Head of caudate nucleus (tissue), 42 donors: ENCODE measurements around the gene TBX2.
A peak's percentile ranks its signal among the peaks of the same experiment; 100 is the strongest.

Experiments
- DNase-seq, 42 donors: peaks; one replicate each; pipeline versions ENCODE4 v3.0.0 to v3.0.0-alpha.2; 2020 to 2021; ENCODE audit warnings: mixed read lengths in 7 of 42
- intact Hi-C: fragments of 100-400 bp; cut with DNase I; formaldehyde crosslinking; loops from one replicate; pipeline ENCODE4 v1.15.0; 2022

The TBX2 gene

DNA sequence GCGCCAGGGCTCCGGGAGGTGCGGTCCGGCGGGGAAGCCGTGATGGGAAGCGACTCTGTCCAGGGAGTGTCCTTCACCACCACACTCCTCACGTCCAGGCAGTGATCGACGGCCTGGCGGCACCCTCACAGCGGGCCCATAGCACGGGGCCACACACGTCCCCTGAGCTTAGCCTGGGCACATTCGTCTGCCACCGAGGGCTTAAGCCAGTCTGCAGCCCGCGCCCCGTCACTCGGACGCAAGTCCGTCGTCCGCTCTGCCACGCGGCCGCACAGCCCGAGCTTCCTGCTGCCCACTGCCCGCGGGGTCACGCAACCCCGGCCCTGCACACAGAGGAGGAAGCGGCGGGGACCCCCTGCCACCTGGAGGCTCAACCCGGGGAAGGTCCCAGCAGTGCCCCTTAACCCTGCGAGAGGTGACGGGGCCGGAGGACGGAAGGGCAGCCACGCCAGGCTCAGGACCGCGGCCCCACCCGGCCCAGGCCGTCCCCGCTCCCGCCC is 3.0 kb upstream of the TBX2 start:
- no peak for DNase-seq
- intact Hi-C loops = loop anchor here (10.0 kb wide), 2 partner anchors 382 to 652 kb away; no protein-coding TSS in a partner anchor

GRCh38 chr17:61397086-61397842 is 2.4 kb upstream of the TBX2 start:
- no peak for DNase-seq

DNA sequence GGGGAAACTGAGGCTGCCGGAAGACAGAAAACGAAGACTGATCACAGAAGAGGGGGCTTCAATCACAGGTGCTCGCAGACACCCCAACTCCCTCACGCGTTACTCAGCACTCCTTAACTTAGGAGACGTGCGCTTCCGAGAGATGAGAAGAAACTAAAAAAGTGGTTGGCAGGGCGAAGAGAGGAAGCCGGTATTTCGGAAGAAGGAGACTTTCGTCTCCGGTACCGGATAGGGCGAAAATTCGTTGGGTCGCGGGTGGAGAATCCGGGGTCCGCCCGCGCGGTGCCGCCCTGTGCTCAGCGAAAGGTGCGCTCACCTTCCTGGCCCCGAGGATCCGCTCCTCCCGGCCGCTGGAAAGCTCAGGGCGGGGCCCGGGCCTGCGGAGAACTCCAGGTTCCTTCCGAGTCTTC is 917 bp upstream of the TBX2 start:
- DNase-seq = no peak
- intact Hi-C loops = loop anchor here (10.0 kb wide), 2 partner anchors 384 to 654 kb away; no protein-coding TSS in a partner anchor

More at GRCh38 chr17:61397086-61397842, 2.4 kb upstream of the TBX2 start:
- intact Hi-C loops = loop anchor here (10.0 kb wide), 2 partner anchors 382 to 652 kb away; no protein-coding TSS in a partner anchor

DNA sequence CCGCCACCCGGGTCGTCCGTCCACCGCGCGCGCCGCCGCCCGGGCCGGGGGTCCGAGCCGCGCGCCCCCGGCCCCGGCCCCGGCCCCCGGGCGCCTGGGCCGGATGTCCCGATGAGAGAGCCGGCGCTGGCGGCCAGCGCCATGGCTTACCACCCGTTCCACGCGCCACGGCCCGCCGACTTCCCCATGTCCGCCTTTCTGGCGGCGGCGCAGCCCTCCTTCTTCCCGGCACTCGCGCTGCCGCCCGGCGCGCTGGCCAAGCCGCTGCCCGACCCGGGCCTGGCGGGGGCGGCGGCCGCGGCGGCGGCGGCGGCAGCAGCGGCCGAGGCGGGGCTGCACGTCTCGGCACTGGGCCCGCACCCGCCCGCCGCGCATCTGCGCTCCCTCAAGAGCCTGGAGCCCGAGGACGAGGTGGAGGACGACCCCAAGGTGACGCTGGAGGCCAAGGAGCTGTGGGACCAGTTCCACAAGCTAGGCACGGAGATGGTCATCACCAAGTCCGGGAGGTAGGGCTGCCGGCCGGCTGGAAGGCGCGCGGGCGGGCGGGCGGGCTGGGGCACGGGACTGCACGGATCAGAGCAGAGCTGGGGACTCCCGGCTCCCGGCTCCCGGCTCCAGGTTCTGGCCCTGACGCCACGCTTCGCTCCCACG is 548 bp downstream of the TBX2 start:
- intact Hi-C loops = no loop called here
- no peak for DNase-seq

DNA sequence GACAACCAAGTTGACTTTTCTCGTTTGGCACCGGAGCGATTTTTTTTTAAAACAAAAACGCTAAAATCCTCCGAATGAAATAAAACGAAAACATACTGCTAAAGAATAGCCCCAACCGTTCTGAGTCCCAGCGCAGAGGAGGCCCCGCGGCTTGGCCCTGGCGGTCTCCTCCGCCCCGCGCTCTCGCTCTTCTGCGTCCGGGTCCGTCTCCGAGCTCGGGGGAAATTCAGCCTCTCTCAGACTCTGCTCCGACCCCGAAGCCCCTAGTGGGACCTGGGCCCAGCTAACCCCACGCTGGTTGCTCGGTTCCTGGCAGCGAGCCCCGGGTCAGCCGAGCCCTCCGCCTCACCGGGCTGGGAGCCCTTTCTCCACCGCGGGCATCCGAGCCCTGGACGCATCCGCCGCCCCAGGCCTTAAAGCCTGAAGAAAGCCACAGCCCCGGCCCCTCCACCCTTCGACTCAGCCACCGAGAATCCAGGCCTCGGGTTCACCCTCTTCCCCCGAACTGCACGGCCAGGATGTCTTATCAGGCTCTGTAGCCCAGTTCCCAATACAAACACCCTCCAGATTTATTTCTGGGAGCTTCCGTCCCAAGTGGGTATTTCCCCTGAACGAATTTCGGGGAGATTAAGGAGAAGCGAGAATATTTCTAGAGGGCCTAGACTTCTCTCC is 1.2 kb downstream of the TBX2 start:
- DNase-seq = no peak

GRCh38 chr17:61401389-61402072 is 1.9 kb downstream of the TBX2 start:
- intact Hi-C loops = no loop called here

More for the DNA sequence above, 1.2 kb downstream of the TBX2 start:
- intact Hi-C loops = no loop called here

GRCh38 chr17:61402073-61402541 is 2.5 kb downstream of the TBX2 start:
- intact Hi-C loops = no loop called here

More at GRCh38 chr17:61401389-61402072, 1.9 kb downstream of the TBX2 start:
- DNase-seq = no peak

DNA sequence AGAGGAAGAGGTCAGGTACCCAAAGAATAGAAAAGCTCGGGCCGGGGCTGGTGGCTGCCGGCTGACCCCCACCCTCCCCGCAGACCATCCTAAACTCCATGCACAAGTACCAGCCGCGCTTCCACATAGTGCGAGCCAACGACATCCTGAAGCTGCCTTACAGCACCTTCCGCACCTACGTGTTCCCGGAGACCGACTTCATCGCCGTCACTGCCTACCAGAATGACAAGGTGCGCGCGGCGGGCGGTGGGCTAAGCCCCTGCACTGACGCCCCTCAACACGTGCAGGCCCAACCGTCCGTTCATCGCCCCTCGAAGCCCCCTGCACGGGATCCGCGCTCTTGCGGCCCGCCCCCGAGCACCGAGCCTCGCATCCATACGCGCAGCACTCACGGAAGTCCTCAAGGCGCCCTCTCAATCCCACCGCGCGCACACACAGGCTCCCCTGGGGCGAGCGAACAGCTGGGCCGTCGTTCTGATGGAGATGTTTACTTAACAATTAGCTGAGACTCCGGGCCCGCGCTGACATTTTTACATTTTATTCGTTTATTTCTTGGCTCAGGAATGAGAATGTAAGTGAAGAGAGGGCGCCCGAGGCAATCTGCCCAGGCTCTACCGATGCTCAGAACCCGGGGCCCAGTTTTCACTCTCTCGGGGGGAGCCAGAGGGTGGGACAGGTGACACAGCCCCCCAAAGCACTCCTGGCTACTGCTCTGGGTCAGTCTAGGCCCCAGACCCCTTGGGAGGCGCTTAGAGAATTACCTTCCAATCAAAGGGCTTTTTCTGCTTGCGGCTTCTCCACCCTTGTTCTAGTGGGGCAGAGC is 3.5 kb downstream of the TBX2 start:
- intact Hi-C loops = no loop called here
- no peak for DNase-seq

More at GRCh38 chr17:61402073-61402541, 2.5 kb downstream of the TBX2 start:
- DNase-seq = no peak

GRCh38 chr17:61403801-61404662 is 4.4 kb downstream of the TBX2 start:
- intact Hi-C loops = no loop called here

GRCh38 chr17:61404663-61404912 is 4.9 kb downstream of the TBX2 start:
- intact Hi-C loops = no loop called here
- DNase-seq = no peak

More at GRCh38 chr17:61403801-61404662, 4.4 kb downstream of the TBX2 start:
- no peak for DNase-seq

- no peak for DNase-seq
- intact Hi-C loops = no loop called here
These were observed 5.5 kb downstream of the TBX2 start for GRCh38 chr17:61404913-61405685.

GRCh38 chr17:61405686-61406536 is 6.3 kb downstream of the TBX2 start:
- peak in 2 of 42 donors; percentile 10 to 14 for DNase-seq
- intact Hi-C loops = no loop called here

DNA sequence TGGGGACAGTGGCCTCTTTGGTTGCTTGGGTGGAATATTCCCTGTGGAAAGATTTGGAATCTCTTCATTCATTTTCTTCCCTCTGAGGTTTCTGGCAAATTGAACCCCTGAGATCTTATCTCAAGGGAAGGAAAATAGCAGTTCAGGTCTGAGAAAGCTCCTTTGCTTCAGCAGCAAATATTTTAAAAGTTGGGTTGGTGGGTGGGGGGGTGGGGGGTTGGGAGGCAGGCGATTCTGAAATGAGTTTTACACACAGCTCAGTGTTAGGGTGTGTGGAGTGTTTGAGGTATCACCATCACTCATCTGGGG is 6.8 kb downstream of the TBX2 start:
- intact Hi-C loops = no loop called here
- DNase-seq = no peak

GRCh38 chr17:61406971-61407911 is 7.6 kb downstream of the TBX2 start:
- DNase-seq = peak in 3 of 42 donors; percentile 4 to 18 (median 8)
- intact Hi-C loops = no loop called here
